ENCODE results near the gene SLC9A3. TPM values are rescaled to one million over a fixed set of nuclear protein-coding genes. Genes with fewer than 3 reads are reported as not detected.
"Not testable (repeated sequence)": the region's sequence is repeated elsewhere in the genome, so short reads cannot be mapped to it uniquely, and the experiment has no call there.

The SLC9A3 gene
- total RNA-seq, 1 experiment from 2014 or later = 0.85 TPM

DNA sequence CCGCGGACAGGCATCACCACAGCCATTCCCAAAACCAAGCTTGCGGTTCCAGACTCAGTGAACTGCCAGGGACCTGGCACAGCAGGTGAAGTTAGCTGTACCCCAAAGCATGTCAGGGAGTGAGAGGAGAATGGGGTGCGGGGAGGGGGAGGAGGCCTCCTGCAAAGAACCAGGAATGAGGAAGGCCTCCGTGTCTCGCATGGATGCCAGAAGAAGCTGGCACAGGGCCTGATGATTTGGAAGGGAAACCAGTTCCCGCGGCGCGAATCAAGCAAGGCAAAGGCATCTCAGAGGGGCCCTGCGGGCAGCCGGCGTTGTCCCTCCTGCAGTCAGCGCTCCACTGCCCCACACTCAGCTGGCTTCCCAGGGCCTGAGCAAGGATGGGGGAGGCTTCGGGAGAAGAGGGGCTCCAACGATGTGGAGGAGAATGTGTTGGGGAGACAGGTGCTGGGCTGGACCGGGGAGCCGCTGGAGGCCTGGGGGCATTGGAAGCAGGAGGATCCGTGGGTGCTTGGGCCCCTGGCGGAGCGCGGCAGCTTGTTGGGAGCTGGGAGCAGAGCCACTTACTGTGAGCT, 14.6 kb downstream of the SLC9A3 start:
- no peak for DNase-seq
- Histone ChIP-seq H3T11ph (ENCODE audit: low read length) (no peak overlapping the region), H3K4me1 (ENCODE audit: insufficient read depth, low read length) (no peaks in the 10 kb centered on the region), H3K23ac (ENCODE audit: insufficient read length, low read depth, low read length) (no peak overlapping the region), H3K23me2 (ENCODE audit: insufficient read length, low read depth, low read length, poor library complexity, severe bottlenecking) (no peaks in the 10 kb centered on the region), H2BK120ac (ENCODE audit: low read depth, low read length, poor library complexity, severe bottlenecking) (no peak overlapping the region), H3K4me2 (ENCODE audit: insufficient read depth, insufficient read length, low read length) (no peak overlapping the region), H2AFZ (ENCODE audit: low read length) (no peak overlapping the region), H4K20me1 (ENCODE audit: control insufficient read depth, insufficient read depth, insufficient read length) (no peaks in the 10 kb centered on the region), H3K14ac (ENCODE audit: insufficient read depth, low read length) (no peak overlapping the region), H2BK12ac (ENCODE audit: insufficient read length, low read depth, low read length) (no peak overlapping the region), H4K91ac (ENCODE audit: insufficient read length, low read depth, low read length) (no peak overlapping the region), H3K27ac (ENCODE audit: insufficient read length, low read depth, low read length) (no peak overlapping the region), H2AK5ac (ENCODE audit: insufficient read length, low read length) (no peak overlapping the region), H3K4ac (ENCODE audit: low read depth, low read length) (no peak overlapping the region), H3K27me3 (ENCODE audit: insufficient read depth, low read length) (no peaks in the 10 kb centered on the region; the same call in 1 of the 2 replicates), H2BK15ac (ENCODE audit: low read depth, low read length) (no peak overlapping the region; the same call in 1 of the 2 replicates), H3K9me3 (ENCODE audit: control insufficient read depth, low read depth, low read length) (no peaks in the 10 kb centered on the region), H3K56ac (ENCODE audit: insufficient read length, low read depth, low read length) (no peak overlapping the region), H3K9ac (ENCODE audit: extremely low read depth, insufficient read length, low read length) (no peak overlapping the region), H2BK5ac (ENCODE audit: insufficient read length, low read length) (no peak overlapping the region), H3K79me1 (ENCODE audit: insufficient read depth, low read depth, low read length, poor library complexity, severe bottlenecking) (no peaks in the 10 kb centered on the region), H3K79me2 (ENCODE audit: insufficient read depth, low read length) (no peaks in the 10 kb centered on the region), H4K5ac (ENCODE audit: insufficient read length, low read depth, low read length) (no peak overlapping the region), H3K18ac (ENCODE audit: insufficient read length, low read depth, low read length) (no peak overlapping the region), H2BK20ac (ENCODE audit: low read depth, low read length, poor library complexity, severe bottlenecking) (no peak overlapping the region), H4K8ac (replicated peaks; ENCODE audit: insufficient read length, low read depth, low read length) (no peak overlapping the region)
- Mint-ChIP-seq H3K27me3 (ENCODE audit: low read depth) (peaks cover 56% of the 10 kb centered on the region), H3K4me1 (peaks cover 3 to 7% of the 10 kb centered on the region in 2 experiments; a peak in 3 of 4 replicates), H3K27ac (peak overlapping the region in 1 of 3 experiments; percentile 94; a peak in 2 of 7 replicates), H3K36me3 (ENCODE audit: insufficient read depth in 1 of 3, low read depth in 3 of 3) (no peaks in the 10 kb centered on the region), H3K4me3 (no peak overlapping the region), H3K9me3 (peaks cover 0 to 3% of the 10 kb centered on the region in 2 experiments; a peak in 1 of 5 replicates)
- no CpG with 5 or more reads among the region's 22 CpGs for WGBS (ENCODE audit: extremely low coverage, insufficient read length, low lambda C conversion rate)
- TF ChIP-seq, protein P1, sequence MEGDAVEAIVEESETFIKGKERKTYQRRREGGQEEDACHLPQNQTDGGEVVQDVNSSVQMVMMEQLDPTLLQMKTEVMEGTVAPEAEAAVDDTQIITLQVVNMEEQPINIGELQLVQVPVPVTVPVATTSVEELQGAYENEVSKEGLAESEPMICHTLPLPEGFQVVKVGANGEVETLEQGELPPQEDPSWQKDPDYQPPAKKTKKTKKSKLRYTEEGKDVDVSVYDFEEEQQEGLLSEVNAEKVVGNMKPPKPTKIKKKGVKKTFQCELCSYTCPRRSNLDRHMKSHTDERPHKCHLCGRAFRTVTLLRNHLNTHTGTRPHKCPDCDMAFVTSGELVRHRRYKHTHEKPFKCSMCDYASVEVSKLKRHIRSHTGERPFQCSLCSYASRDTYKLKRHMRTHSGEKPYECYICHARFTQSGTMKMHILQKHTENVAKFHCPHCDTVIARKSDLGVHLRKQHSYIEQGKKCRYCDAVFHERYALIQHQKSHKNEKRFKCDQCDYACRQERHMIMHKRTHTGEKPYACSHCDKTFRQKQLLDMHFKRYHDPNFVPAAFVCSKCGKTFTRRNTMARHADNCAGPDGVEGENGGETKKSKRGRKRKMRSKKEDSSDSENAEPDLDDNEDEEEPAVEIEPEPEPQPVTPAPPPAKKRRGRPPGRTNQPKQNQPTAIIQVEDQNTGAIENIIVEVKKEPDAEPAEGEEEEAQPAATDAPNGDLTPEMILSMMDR (conservative IDR thresholded peaks at IDR 0.05) = no peak

DNA sequence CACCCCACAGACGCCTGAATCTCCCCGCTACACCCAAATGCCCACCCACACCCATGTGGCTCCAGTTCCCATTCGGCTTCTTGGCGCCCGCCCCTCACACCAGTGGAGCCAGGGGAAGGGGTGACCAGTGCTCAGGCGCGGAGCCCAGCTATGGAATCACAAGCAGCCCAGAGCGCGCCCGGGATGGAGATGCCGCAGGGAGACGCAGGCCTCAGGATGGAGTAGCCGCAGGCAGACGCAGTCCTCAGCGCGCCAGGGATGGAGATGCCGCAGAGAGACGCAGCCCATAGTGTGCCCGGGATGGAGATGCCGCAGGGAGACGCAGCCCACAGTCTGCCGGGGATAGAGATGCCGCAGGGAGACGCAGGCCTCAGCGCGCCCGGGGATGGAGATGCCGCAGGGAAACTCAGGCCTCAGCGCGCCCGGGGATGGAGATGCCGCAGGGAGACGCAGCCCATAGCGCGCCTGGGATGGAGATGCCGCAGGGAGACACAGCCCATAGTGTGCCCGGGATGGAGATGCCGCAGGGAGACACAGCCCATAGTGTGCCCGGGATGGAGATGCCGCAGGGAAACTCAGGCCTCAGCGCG, 16.2 kb downstream of the SLC9A3 start:
- H3K23ac ChIP-seq (ENCODE audit: insufficient read length, low read depth, low read length); H3K27ac ChIP-seq (ENCODE audit: insufficient read length, low read depth, low read length); DNase-seq; H2AFZ ChIP-seq (ENCODE audit: low read length); H3K56ac ChIP-seq (ENCODE audit: insufficient read length, low read depth, low read length); H3K4me1 Mint-ChIP-seq; H3K79me2 ChIP-seq (ENCODE audit: insufficient read depth, low read length); H3K4me3 Mint-ChIP-seq; H3K27me3 ChIP-seq (ENCODE audit: insufficient read depth, low read length); H4K8ac ChIP-seq (replicated peaks; ENCODE audit: insufficient read length, low read depth, low read length); H3K4ac ChIP-seq (ENCODE audit: low read depth, low read length); H3K36me3 Mint-ChIP-seq (ENCODE audit: insufficient read depth in 1 of 3, low read depth in 3 of 3); H3K4me2 ChIP-seq (ENCODE audit: insufficient read depth, insufficient read length, low read length); H2BK5ac ChIP-seq (ENCODE audit: insufficient read length, low read length); H4K91ac ChIP-seq (ENCODE audit: insufficient read length, low read depth, low read length); H3K18ac ChIP-seq (ENCODE audit: insufficient read length, low read depth, low read length); H3K23me2 ChIP-seq (ENCODE audit: insufficient read length, low read depth, low read length, poor library complexity, severe bottlenecking); H3K27ac Mint-ChIP-seq; H2AK5ac ChIP-seq (ENCODE audit: insufficient read length, low read length); H3K14ac ChIP-seq (ENCODE audit: insufficient read depth, low read length); H2BK20ac ChIP-seq (ENCODE audit: low read depth, low read length, poor library complexity, severe bottlenecking); H3K79me1 ChIP-seq (ENCODE audit: insufficient read depth, low read depth, low read length, poor library complexity, severe bottlenecking); H4K20me1 ChIP-seq (ENCODE audit: control insufficient read depth, insufficient read depth, insufficient read length); H3K9me3 ChIP-seq (ENCODE audit: control insufficient read depth, low read depth, low read length); H3K9me3 Mint-ChIP-seq; H3K9ac ChIP-seq (ENCODE audit: extremely low read depth, insufficient read length, low read length); H3T11ph ChIP-seq (ENCODE audit: low read length); H2BK12ac ChIP-seq (ENCODE audit: insufficient read length, low read depth, low read length); H2BK120ac ChIP-seq (ENCODE audit: low read depth, low read length, poor library complexity, severe bottlenecking); H4K5ac ChIP-seq (ENCODE audit: insufficient read length, low read depth, low read length); H2BK15ac ChIP-seq (ENCODE audit: low read depth, low read length); H3K4me1 ChIP-seq (ENCODE audit: insufficient read depth, low read length): not testable (repeated sequence)
- H3K27me3 Mint-ChIP-seq (ENCODE audit: low read depth) = peaks cover 53% of the 10 kb centered on the region
- no CpG with 5 or more reads among the region's 42 CpGs for WGBS (ENCODE audit: extremely low coverage, insufficient read length, low lambda C conversion rate)

Measured in H9 (cell line).